Cardiac fibroblast (primary cell): ENCODE results near the gene GLUD1.
A peak's percentile ranks its signal among the peaks of the same experiment; 100 is the strongest.
"Not testable (repeated sequence)": the region's sequence is repeated elsewhere in the genome, so short reads cannot be mapped to it uniquely, and the experiment has no call there.

Experiments used
- DNase-seq, 2 donors: peaks; one replicate each; pipeline versions ENCODE4 v3.0.0 to v3.0.0-alpha.2; 2010; ENCODE audit warnings: low read depth in 2 of 2
- H3K4me3 ChIP-seq, 2 donors: replicated peaks in 1 of 2; 1 replicate in 1 of 2; 2 replicates in 1 of 2; pipeline ENCODE4 v1.5.1; 2011; ENCODE audit warnings: low read depth in 2 of 2, low read length in 2 of 2, mild to moderate bottlenecking in 2 of 2, moderate library complexity in 1 of 2
- CTCF ChIP-seq: IDR thresholded peaks from one replicate; pipeline ENCODE4 v1.5.1; 2011; ENCODE audit warnings: low read depth, mild to moderate bottlenecking, low read length, inconsistent platforms

GLUD1 gene

GRCh38 chr10:87094373-87095235 is at the start of gene GLUD1, which contains the start of gene SHLD2:
Gene GLUD1, minus strand, starts transcription at chr10:87094843. Its CDS starts 74 bp downstream, at chr10:87094769.
Gene SHLD2, plus strand, starts transcription at chr10:87095206. Its CDS starts 56,149 bp downstream, at chr10:87151355.
- TF ChIP-seq CTCF, result no peak
- peak within 1 kb of the TSS; percentile 71 to 76 for H3K4me3 ChIP-seq
- peak; percentile 87 to 96 for DNase-seq

GRCh38 chr10:87143109-87143418 is 48.4 kb upstream of the GLUD1 start:
- not testable (repeated sequence) for H3K4me3 ChIP-seq
- peak in 1 of 2 donors; percentile 9 for DNase-seq

GRCh38 chr10:87142230-87143108 is 47.8 kb upstream of the GLUD1 start:
- not testable (repeated sequence) for H3K4me3 ChIP-seq
- peak; percentile 60 to 61 for DNase-seq

DNA sequence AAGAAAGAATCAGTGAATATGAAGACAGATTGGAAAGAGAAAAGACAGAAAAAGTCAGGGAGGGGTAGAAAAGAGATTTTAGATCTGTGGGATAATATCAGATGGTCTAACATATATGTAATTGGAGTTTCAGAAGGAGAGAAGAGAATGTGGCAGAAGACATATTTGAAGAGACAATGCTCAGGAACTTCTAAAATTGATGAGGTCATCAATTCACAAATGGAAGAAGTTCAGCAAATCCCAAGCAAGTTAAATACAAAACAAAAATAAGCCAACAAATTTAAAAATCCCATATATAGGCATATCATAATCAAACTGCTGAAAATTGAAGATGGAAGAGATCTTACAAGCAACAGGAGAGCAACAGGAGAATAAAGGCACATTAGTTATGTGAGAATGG is 42.8 kb upstream of the GLUD1 start:
- not testable (repeated sequence) for DNase-seq, H3K4me3 ChIP-seq

GRCh38 chr10:87134440-87134839 is 39.8 kb upstream of the GLUD1 start:
- H3K4me3 ChIP-seq, DNase-seq: not testable (repeated sequence)

DNA sequence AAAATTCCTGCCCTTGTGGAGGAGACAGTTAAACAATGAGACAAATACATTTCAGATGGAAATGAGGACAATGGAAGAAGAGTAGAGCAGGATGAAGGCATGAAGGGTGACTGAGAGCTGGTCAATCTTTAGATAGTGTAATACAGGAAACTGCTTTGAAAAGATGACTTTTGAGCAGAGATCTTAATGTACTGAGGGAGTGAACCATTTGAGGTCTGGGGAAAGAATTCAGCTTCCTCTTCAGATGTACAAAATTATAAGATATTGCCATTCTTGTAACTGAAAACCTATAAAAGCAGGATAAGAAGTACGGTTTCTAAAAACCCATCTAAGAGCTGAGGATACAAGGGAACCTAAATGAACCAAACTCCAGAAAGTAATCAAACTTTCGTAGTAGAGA is 39.3 kb upstream of the GLUD1 start:
- DNase-seq, H3K4me3 ChIP-seq: not testable (repeated sequence)

DNA sequence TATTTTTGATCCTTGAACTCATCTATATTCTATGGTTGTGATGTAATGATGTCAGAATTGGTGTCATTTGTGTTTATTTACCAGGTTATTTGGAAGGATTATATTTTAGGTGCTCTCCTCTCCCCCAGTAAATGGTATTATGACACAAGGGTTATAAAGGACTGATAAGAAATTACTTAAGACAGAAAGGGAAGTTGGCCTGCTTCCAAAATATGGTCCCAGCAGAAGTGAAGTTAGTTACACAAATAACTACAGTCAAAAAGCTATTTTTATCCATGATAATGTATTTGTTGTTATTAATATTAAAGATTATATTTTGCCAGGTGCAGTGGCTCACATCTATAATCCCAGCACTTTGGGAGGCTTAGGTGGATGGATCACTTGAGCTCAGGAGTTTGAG is 37.5 kb upstream of the GLUD1 start:
- H3K4me3 ChIP-seq, result not testable (repeated sequence)
- DNase-seq, result peak; percentile 23 to 64

- not testable (repeated sequence) for H3K4me3 ChIP-seq
- peak in 1 of 2 donors; percentile 4 for DNase-seq
These were observed 33.0 kb upstream of the GLUD1 start for GRCh38 chr10:87127607-87128156.

GRCh38 chr10:87127048-87127447 is 32.4 kb upstream of the GLUD1 start:
- DNase-seq, H3K4me3 ChIP-seq: not testable (repeated sequence)

DNA sequence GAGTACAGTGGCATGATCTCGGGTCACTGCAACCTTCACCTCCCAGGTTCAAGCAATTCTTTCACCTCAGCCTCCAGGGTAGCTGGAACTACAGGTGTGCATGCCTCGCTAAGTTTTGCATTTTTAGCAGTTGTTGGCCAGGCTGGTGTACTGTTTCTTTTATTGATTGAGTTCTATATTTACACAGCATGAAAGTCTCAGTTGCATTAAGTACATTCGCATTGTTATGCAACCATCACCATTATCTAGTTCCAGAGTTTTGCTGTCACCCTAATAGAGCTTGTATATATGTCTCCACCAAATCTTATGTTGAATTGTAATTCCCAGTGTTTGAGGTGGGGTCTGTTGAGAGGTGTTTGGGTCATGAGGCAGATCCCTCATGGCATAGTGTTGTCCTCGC is 28.7 kb upstream of the GLUD1 start:
- not testable (repeated sequence) for DNase-seq, H3K4me3 ChIP-seq

- DNase-seq, H3K4me3 ChIP-seq: not testable (repeated sequence)
These were observed 24.4 kb upstream of the GLUD1 start for GRCh38 chr10:87119029-87119428.

DNA sequence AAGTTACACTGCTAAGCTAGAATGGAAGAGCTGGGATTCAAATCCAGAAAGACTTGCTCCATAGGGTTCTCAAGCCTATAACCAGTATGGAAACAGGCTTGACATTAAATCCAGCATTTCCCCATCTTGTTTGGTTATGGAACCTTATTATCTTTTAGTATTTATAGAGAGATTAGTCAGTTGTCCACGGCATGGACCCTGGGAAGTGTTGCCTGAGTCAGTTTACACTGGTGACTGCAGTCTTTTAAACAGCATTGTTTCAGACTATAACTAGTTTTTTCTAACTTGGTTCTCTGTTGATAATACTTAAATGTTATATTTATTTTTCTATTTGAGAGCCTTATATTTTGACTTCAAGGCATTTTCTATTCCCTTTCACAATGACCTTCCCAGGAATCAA is 23.5 kb upstream of the GLUD1 start:
- DNase-seq, H3K4me3 ChIP-seq: not testable (repeated sequence)
